Measurements from ENCODE around the gene TCF4.

Gene TCF4

GRCh38 chr18:55547705-55548056 lies 40.3 kb downstream of the TCF4 start:
- in situ Hi-C loops (cut with HindIII; ENCODE audit: low sequenced_read_pairs) = no loop called here

GRCh38 chr18:55546851-55547704 lies 40.9 kb downstream of the TCF4 start:
- in situ Hi-C loops (cut with HindIII; ENCODE audit: low sequenced_read_pairs) = no loop called here

GRCh38 chr18:55544014-55544413 lies 44.0 kb downstream of the TCF4 start:
- in situ Hi-C loops (cut with HindIII; ENCODE audit: low sequenced_read_pairs) = no loop called here

GRCh38 chr18:55543130-55543704 lies 44.8 kb downstream of the TCF4 start:
- in situ Hi-C loops (cut with HindIII; ENCODE audit: low sequenced_read_pairs) = no loop called here

GRCh38 chr18:55541571-55541970 lies 46.4 kb downstream of the TCF4 start:
- in situ Hi-C loops (cut with HindIII; ENCODE audit: low sequenced_read_pairs) = no loop called here

- in situ Hi-C loops (cut with HindIII; ENCODE audit: low sequenced_read_pairs) = no loop called here
These were observed 48.8 kb downstream of the TCF4 start for GRCh38 chr18:55539240-55539639.

- in situ Hi-C loops (cut with HindIII; ENCODE audit: low sequenced_read_pairs) = no loop called here
These were observed 53.0 kb downstream of the TCF4 start for GRCh38 chr18:55534996-55535395.

GRCh38 chr18:55534547-55534946 lies 53.4 kb downstream of the TCF4 start:
- in situ Hi-C loops (cut with HindIII; ENCODE audit: low sequenced_read_pairs) = no loop called here

- in situ Hi-C loops (cut with HindIII; ENCODE audit: low sequenced_read_pairs) = no loop called here
These were observed 57.8 kb downstream of the TCF4 start for GRCh38 chr18:55530166-55530565.

GRCh38 chr18:55529581-55529980 lies 58.4 kb downstream of the TCF4 start:
- in situ Hi-C loops (cut with HindIII; ENCODE audit: low sequenced_read_pairs) = no loop called here

GRCh38 chr18:55525845-55526244 lies 62.1 kb downstream of the TCF4 start:
- in situ Hi-C loops (cut with HindIII; ENCODE audit: low sequenced_read_pairs) = no loop called here

- in situ Hi-C loops (cut with HindIII; ENCODE audit: low sequenced_read_pairs) = no loop called here
These were observed 63.5 kb downstream of the TCF4 start for GRCh38 chr18:55524353-55525073.

- in situ Hi-C loops (cut with HindIII; ENCODE audit: low sequenced_read_pairs) = no loop called here
These were observed 65.0 kb downstream of the TCF4 start for GRCh38 chr18:55523001-55523400.

- in situ Hi-C loops (cut with HindIII; ENCODE audit: low sequenced_read_pairs) = no loop called here
These were observed 66.0 kb downstream of the TCF4 start for GRCh38 chr18:55522011-55522410.

- in situ Hi-C loops (cut with HindIII; ENCODE audit: low sequenced_read_pairs) = no loop called here
These were observed 70.9 kb downstream of the TCF4 start for GRCh38 chr18:55517055-55517454.

- in situ Hi-C loops (cut with HindIII; ENCODE audit: low sequenced_read_pairs) = no loop called here
These were observed 71.9 kb downstream of the TCF4 start for GRCh38 chr18:55515941-55516710.

GRCh38 chr18:55515214-55515613 lies 72.8 kb downstream of the TCF4 start:
- in situ Hi-C loops (cut with HindIII; ENCODE audit: low sequenced_read_pairs) = no loop called here

GRCh38 chr18:55513161-55513560 lies 74.8 kb downstream of the TCF4 start:
- in situ Hi-C loops (cut with HindIII; ENCODE audit: low sequenced_read_pairs) = no loop called here

GRCh38 chr18:55511277-55511676 lies 76.7 kb downstream of the TCF4 start:
- in situ Hi-C loops (cut with HindIII; ENCODE audit: low sequenced_read_pairs) = no loop called here

- in situ Hi-C loops (cut with HindIII; ENCODE audit: low sequenced_read_pairs) = no loop called here
These were observed 77.2 kb downstream of the TCF4 start for GRCh38 chr18:55510809-55511208.

- in situ Hi-C loops (cut with HindIII; ENCODE audit: low sequenced_read_pairs) = no loop called here
These were observed 78.2 kb downstream of the TCF4 start for GRCh38 chr18:55509631-55510324.
